ENCODE results near the gene MSRB3. TPM values are rescaled to one million over a fixed set of nuclear protein-coding genes. Genes with fewer than 3 reads are reported as not detected.

MSRB3 gene
- total and polyA plus RNA-seq, 4 donors: 1.0 to 5.2 (median 3.1) TPM

DNA sequence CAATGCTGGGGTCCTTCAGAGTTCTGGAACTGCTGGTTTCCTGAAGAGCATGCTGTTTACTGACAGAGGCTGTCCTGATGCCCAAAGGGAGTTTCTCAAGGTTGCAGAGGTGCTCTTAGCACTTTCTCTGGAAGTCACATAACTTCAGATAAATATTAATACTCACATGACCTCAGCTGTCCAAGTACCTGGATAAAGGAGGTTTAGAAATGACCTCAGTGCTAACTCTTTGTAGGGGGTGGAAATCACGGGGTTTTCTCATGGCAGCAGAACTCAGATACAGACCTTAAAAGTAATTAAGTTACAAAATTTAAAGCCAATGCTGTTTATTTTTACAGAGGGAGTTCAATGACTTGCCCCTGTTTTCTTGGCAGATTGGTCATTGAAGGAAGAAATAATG, 225.9 kb downstream of the MSRB3 start:
- 75% methylated on average over 1 of the region's 1 CpG for WGBS
- H3K27me3 ChIP-seq (ENCODE audit: control insufficient read depth in 4 of 4, insufficient read depth in 4 of 4, low read length in 3 of 4): no peaks in the 10 kb centered on the region
- no peaks in the 10 kb centered on the region for H3K9me3 ChIP-seq (ENCODE audit: control insufficient read depth in 4 of 4, low read length in 3 of 4)
- H3K4me3 ChIP-seq (ENCODE audit: low read depth in 1 of 3, low read length in 3 of 3): no peak overlapping the region
- no peak overlapping the region for H3K27ac ChIP-seq (ENCODE audit: low read depth in 1 of 2, low read length in 2 of 2)
- peaks cover 0 to 4% (median 2%) of the 10 kb centered on the region in 4 donors for H3K4me1 ChIP-seq (ENCODE audit: control insufficient read depth in 4 of 4, insufficient read depth in 4 of 4, low read length in 3 of 4)
- no peaks in the 10 kb centered on the region for H3K36me3 ChIP-seq (ENCODE audit: control insufficient read depth in 4 of 4, insufficient read depth in 3 of 4, low read depth in 1 of 4, low read length in 3 of 4)
- no peak for TF ChIP-seq HNF4A (conservative IDR thresholded peaks at IDR 0.05)
- no peak for TF ChIP-seq RAD21 (IDR thresholded peaks at IDR 0.05)
- no peak for TF ChIP-seq GABPA (IDR thresholded peaks at IDR 0.05 in 1 of 2, conservative IDR thresholded peaks at IDR 0.05 in 1 of 2)
- no peak for TF ChIP-seq YY1 (IDR thresholded peaks at IDR 0.05)
- no peak for TF ChIP-seq JUND (IDR thresholded peaks at IDR 0.05)
- TF ChIP-seq, protein P1, sequence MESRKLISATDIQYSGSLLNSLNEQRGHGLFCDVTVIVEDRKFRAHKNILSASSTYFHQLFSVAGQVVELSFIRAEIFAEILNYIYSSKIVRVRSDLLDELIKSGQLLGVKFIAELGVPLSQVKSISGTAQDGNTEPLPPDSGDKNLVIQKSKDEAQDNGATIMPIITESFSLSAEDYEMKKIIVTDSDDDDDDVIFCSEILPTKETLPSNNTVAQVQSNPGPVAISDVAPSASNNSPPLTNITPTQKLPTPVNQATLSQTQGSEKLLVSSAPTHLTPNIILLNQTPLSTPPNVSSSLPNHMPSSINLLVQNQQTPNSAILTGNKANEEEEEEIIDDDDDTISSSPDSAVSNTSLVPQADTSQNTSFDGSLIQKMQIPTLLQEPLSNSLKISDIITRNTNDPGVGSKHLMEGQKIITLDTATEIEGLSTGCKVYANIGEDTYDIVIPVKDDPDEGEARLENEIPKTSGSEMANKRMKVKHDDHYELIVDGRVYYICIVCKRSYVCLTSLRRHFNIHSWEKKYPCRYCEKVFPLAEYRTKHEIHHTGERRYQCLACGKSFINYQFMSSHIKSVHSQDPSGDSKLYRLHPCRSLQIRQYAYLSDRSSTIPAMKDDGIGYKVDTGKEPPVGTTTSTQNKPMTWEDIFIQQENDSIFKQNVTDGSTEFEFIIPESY (IDR thresholded peaks at IDR 0.05): no peak
- TF ChIP-seq SP1 (IDR thresholded peaks at IDR 0.05): no peak
- no peak for TF ChIP-seq RXRA (IDR thresholded peaks at IDR 0.05)
- no peak for TF ChIP-seq NR2F2 (IDR thresholded peaks at IDR 0.05)
- no peak overlapping the region for H3K9ac ChIP-seq (ENCODE audit: low read depth in 1 of 2, low read length in 2 of 2)
- DNase-seq (ENCODE audit: low spot score): no peak

DNA sequence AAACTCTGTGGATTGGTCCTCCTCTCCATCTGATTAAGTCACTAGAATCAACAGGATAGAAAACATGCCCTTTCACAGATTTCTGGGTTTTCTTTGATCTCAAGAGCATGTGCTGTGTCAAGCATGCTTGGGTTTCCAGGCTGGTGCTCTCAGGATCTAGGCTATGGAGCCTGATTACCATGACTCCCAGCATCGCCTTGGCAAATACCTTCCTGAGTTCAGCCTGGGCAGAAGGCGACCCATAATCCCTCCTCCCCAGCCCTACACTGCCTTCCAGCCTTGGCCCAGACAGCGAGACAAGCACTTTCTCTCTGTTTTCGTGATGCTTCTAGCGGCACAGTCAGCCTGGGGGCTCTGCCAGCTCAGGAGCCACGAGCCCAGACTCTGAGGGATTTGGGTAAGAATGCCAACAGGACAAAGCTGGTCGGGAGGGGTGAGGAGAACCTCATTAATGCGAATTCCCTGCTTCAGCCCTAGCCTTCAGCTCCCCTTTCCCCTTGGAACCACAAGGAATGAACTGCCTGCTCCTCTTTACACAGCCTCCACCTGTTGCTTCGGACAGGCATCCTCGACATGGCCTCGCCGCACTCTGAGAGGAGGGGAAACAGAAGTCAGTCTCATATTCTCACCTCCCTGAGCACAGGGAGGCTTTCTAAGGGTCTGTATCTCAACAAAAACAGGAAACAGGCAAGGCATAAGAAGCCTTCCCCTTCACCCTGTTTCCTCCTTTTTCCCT, 227.1 kb downstream of the MSRB3 start:
- H3K27ac ChIP-seq (ENCODE audit: low read depth in 1 of 2, low read length in 2 of 2): no peak overlapping the region
- H3K36me3 ChIP-seq (ENCODE audit: control insufficient read depth in 4 of 4, insufficient read depth in 3 of 4, low read depth in 1 of 4, low read length in 3 of 4): no peaks in the 10 kb centered on the region
- H3K4me3 ChIP-seq (ENCODE audit: low read depth in 1 of 3, low read length in 3 of 3): no peak overlapping the region
- WGBS: 85% methylated on average over 12 of the region's 12 CpGs
- H3K9ac ChIP-seq (ENCODE audit: low read depth in 1 of 2, low read length in 2 of 2): no peak overlapping the region
- H3K9me3 ChIP-seq (ENCODE audit: control insufficient read depth in 4 of 4, low read length in 3 of 4): no peaks in the 10 kb centered on the region
- TF ChIP-seq FOXA1 (IDR thresholded peaks at IDR 0.05): no peak
- no peak for TF ChIP-seq NR2F2 (IDR thresholded peaks at IDR 0.05)
- TF ChIP-seq, protein P2, sequence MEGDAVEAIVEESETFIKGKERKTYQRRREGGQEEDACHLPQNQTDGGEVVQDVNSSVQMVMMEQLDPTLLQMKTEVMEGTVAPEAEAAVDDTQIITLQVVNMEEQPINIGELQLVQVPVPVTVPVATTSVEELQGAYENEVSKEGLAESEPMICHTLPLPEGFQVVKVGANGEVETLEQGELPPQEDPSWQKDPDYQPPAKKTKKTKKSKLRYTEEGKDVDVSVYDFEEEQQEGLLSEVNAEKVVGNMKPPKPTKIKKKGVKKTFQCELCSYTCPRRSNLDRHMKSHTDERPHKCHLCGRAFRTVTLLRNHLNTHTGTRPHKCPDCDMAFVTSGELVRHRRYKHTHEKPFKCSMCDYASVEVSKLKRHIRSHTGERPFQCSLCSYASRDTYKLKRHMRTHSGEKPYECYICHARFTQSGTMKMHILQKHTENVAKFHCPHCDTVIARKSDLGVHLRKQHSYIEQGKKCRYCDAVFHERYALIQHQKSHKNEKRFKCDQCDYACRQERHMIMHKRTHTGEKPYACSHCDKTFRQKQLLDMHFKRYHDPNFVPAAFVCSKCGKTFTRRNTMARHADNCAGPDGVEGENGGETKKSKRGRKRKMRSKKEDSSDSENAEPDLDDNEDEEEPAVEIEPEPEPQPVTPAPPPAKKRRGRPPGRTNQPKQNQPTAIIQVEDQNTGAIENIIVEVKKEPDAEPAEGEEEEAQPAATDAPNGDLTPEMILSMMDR (IDR thresholded peaks at IDR 0.05; ENCODE audit: low read depth, low read length, missing input control): no peak
- TF ChIP-seq, protein P3, sequence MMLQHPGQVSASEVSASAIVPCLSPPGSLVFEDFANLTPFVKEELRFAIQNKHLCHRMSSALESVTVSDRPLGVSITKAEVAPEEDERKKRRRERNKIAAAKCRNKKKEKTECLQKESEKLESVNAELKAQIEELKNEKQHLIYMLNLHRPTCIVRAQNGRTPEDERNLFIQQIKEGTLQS (IDR thresholded peaks at IDR 0.05): no peak
- no peak for TF ChIP-seq RAD21 (IDR thresholded peaks at IDR 0.05)
- H3K27me3 ChIP-seq (ENCODE audit: control insufficient read depth in 4 of 4, insufficient read depth in 4 of 4, low read length in 3 of 4): no peaks in the 10 kb centered on the region
- DNase-seq (ENCODE audit: low spot score): no peak
- peaks cover 0 to 9% (median 7%) of the 10 kb centered on the region in 4 donors for H3K4me1 ChIP-seq (ENCODE audit: control insufficient read depth in 4 of 4, insufficient read depth in 4 of 4, low read length in 3 of 4)

- H3K27me3 ChIP-seq (ENCODE audit: control insufficient read depth in 4 of 4, insufficient read depth in 4 of 4, low read length in 3 of 4): no peaks in the 10 kb centered on the region
- TF ChIP-seq FOXA1 (IDR thresholded peaks at IDR 0.05) (no peak), FOXA2 (IDR thresholded peaks at IDR 0.05) (no peak), NR2F2 (IDR thresholded peaks at IDR 0.05) (no peak), RAD21 (IDR thresholded peaks at IDR 0.05) (no peak), HNF4A (conservative IDR thresholded peaks at IDR 0.05) (no peak), RXRA (IDR thresholded peaks at IDR 0.05) (no peak), GABPA (IDR thresholded peaks at IDR 0.05 in 1 of 2, conservative IDR thresholded peaks at IDR 0.05 in 1 of 2) (no peak), EGR1 (IDR thresholded peaks at IDR 0.05; ENCODE audit: low read depth in 2 of 2) (no peak), YY1 (IDR thresholded peaks at IDR 0.05) (no peak), SP1 (IDR thresholded peaks at IDR 0.05) (no peak)
- TF ChIP-seq, protein P2 (IDR thresholded peaks at IDR 0.05; ENCODE audit: low read depth, low read length, missing input control): no peak
- TF ChIP-seq, protein P1 (IDR thresholded peaks at IDR 0.05): no peak
- TF ChIP-seq, protein P4, sequence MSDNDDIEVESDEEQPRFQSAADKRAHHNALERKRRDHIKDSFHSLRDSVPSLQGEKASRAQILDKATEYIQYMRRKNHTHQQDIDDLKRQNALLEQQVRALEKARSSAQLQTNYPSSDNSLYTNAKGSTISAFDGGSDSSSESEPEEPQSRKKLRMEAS (IDR thresholded peaks at IDR 0.05): no peak
- DNase-seq (ENCODE audit: low spot score): no peak
- no peaks in the 10 kb centered on the region for H3K9me3 ChIP-seq (ENCODE audit: control insufficient read depth in 4 of 4, low read length in 3 of 4)
- no peak overlapping the region for H3K4me3 ChIP-seq (ENCODE audit: low read depth in 1 of 3, low read length in 3 of 3)
- no peak overlapping the region for H3K9ac ChIP-seq (ENCODE audit: low read depth in 1 of 2, low read length in 2 of 2)
- no peak overlapping the region for H3K27ac ChIP-seq (ENCODE audit: low read depth in 1 of 2, low read length in 2 of 2)
- H3K36me3 ChIP-seq (ENCODE audit: control insufficient read depth in 4 of 4, insufficient read depth in 3 of 4, low read depth in 1 of 4, low read length in 3 of 4): no peaks in the 10 kb centered on the region
- H3K4me1 ChIP-seq (ENCODE audit: control insufficient read depth in 4 of 4, insufficient read depth in 4 of 4, low read length in 3 of 4): peaks cover 5 to 17% (median 14%) of the 10 kb centered on the region in 4 donors
- WGBS: 85% methylated on average over 10 of the region's 10 CpGs
Observed at GRCh38 chr12:65508276-65509035, 230.0 kb downstream of the MSRB3 start.

Measured in liver (tissue), 9 donors.